GF-D8 (cell line): ENCODE measurements around the gene CHRNA3.
"Not testable (repeated sequence)": the region's sequence is repeated elsewhere in the genome, so short reads cannot be mapped to it uniquely, and the experiment has no call there.

Source experiments
- DNase-seq: peaks from one replicate; lab custom pipeline; 2025; lab: John Stamatoyannopoulos, UW

CHRNA3 gene

DNA sequence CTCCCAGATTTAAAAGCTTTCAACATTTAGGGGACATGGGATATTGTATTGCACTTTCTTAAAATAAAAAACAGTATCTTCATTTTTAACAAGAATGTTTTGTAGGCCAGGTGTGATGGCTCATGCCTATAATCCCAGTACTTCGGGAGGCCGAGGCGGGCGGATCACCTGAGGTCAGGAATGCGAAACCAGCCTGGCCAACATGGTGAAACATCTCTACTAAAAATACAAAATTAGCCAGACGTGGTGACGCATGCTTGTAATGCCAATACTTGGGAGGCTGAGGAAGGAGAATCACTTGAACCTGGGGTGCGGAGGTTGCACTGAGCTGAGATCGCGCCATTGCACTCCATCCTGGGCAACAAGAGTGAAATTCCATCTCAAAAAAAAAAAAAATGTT is 60.6 kb downstream of the CHRNA3 start:
- DNase-seq: not testable (repeated sequence)

DNA sequence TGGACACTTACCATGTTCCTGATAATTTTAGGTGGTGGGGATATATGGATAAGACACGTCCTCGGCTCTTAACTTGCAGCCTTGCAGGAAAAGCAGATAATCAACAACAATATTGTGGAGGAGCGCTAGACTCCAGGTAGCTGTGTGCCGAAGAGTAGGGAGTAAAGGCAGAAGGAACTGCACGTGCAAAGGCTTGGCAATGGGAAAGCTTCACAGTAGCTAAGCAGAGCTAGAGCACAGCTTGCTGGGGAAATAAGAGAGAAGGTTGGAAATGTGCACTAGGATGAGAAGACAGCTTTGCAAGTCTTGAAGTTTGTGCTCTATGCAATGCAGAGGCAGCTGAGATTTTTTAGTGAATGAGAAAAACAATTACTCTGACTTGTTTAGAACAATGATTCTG is 68.2 kb downstream of the CHRNA3 start:
- DNase-seq: no peak

DNA sequence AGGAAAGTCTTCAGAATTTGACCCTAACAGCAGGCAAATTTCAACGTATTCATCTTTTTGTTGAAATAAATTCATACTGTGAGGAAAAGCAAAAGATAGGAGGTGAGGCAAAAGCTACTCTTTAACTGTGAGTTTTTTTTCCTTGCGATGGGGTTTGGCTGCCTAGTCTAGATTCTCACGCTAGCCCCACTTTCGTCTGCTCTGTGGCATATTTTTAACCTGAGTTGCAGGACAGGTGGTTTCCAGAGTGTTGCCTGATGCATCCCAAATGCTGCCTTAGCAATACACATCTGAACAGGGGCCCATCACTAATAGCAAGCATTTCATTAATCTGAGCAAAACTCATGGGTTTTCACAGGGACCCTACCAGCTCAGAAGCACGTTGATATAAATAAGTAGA is 68.9 kb downstream of the CHRNA3 start:
- DNase-seq: no peak

DNA sequence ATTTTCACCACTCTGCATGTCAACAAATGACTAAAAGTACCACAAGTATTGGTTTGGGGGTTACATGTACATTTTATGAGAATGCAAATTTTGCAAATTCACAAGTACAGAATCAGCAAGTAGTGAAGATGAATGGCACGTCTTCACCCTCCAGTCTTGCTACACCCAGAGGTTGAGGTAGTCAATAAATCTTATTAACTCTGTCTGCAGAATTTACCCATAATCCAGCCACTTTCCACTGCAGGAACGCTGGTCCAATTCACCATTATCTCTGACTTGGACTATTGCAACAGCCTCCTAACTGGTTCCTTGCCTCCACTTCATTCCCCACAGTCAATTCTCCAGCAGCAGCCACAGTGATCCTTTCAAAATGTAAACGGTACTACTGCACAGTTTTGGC is 70.0 kb downstream of the CHRNA3 start:
- no peak for DNase-seq

DNA sequence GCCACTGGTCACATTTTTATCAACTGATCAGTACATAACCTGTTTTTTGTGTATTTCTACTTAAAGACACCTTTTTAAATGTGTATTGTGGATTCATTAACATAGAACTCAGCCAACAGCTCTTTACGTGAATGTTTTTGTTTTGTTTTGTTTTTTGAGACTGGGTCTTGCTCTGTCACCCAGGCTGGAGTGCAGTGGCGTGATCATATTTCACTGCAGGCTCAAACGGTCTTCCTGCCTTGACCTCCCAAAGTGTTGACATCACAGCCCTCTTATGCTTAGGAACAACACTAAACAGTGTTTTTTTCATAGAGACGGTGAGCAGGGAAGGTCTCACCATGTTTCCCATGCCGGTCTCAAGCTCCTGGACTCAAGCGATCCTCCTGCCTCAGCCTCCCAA is 70.6 kb downstream of the CHRNA3 start:
- no peak for DNase-seq
